Heart left ventricle (tissue), 16 donors: Measurements from ENCODE around the gene INSIG2. TPM values are rescaled to one million over a fixed set of nuclear protein-coding genes. Genes with fewer than 3 reads are reported as not detected.

Experiments used
- ATAC-seq, 4 donors: fragments of 200-7000 bp; cut with Tn5 transposase; one replicate each; pipeline ENCODE4 v1.9.1; 2020 to 2022; ENCODE audit warnings: moderate library complexity in 4 of 4, mild to moderate bottlenecking in 3 of 4, moderate number of reproducible peaks in 1 of 4
- DNase-seq, 5 donors: peaks; one replicate each; pipeline ENCODE4 v3.0.0-alpha.2; 2020
- H3K27ac ChIP-seq, 12 donors: fragments of 200-600 bp; sonication (generic) in 4 of 12; one replicate each; pipeline versions ENCODE4 v1.5.0 to v1.8.0; 2016 to 2022; ENCODE audit warnings: mild to moderate bottlenecking in 2 of 12
- H3K27me3 ChIP-seq, 9 donors: fragments of 200-600 bp; sonication (generic) in 2 of 9; one replicate each; pipeline versions ENCODE4 v1.5.1 to v1.8.0; 2016 to 2022; ENCODE audit warnings: mild to moderate bottlenecking in 3 of 9
- H3K36me3 ChIP-seq, 9 donors: fragments of 200-600 bp; sonication (generic) in 2 of 9; one replicate each; pipeline versions ENCODE4 v1.5.0 to v1.8.0; 2018 to 2022; ENCODE audit warnings: mild to moderate bottlenecking in 2 of 9
- H3K4me1 ChIP-seq, 12 donors: fragments of 200-600 bp; sonication (generic) in 4 of 12; one replicate each; pipeline versions ENCODE4 v1.5.0 to v1.8.0; 2016 to 2022; ENCODE audit warnings: mild to moderate bottlenecking in 3 of 12
- H3K4me3 ChIP-seq, 12 donors: fragments of 200-600 bp; sonication (generic) in 4 of 12; one replicate each; pipeline versions ENCODE4 v1.5.0 to v1.8.0; 2017 to 2022; ENCODE audit warnings: mild to moderate bottlenecking in 9 of 12, moderate library complexity in 4 of 12
- H3K9me3 ChIP-seq, 12 donors: fragments of 200-600 bp; sonication (generic) in 4 of 12; one replicate each; pipeline versions ENCODE4 v1.5.0 to v1.8.0; 2016 to 2022; ENCODE audit warnings: mild to moderate bottlenecking in 1 of 12
- POLR2A ChIP-seq, 2 donors: fragments of 450-650 bp; IDR thresholded peaks; one replicate each; pipeline ENCODE4 v1.6.1; 2017; ENCODE audit warnings: antibody characterized with exemption in 2 of 2, mild to moderate bottlenecking in 2 of 2, moderate library complexity in 2 of 2
- WGBS, 4 donors: extraction: QIAGEN DNeasy Blood & Tissue Kit in 2 of 4; methylation state at CpG; one replicate each; pipeline versions ENCODE4 v1.1.5 to v1.1.7; 2013 to 2018; 5-methylcytosine and 5-hydroxymethylcytosine counted together
- intact Hi-C, 10 donors: fragments of 100-400 bp; cut with DNase I; formaldehyde crosslinking; loops; one replicate each; pipeline versions ENCODE4 v1.11.1 to v1.14.2; 2022
- polyA plus RNA-seq, 2 donors: library from polyadenylated mRNA; stranded (reverse); fragments of 200-250 nt; gene quantifications; one replicate each; pipeline ENCODE4 v1.2.3, GENCODE V29; 2013
- total RNA-seq, 9 donors: library from RNA; depleted of rRNA in 2 of 9; stranded (reverse); fragments of >200 nt in 2 of 9; fragmentation: NEBNext Ultra II Directional in 3 of 9; extraction: Animal tissue kit (Norgen Biotek cat#: 25700) in 3 of 9; gene quantifications; one replicate each; pipeline versions ENCODE4 v1.1.0 to v1.2.4, GENCODE V29; 2016 to 2023
- TF ChIP-seq, protein P1 (sequence below), 12 donors: fragments of 200-600 bp; sonication (generic) in 4 of 12; IDR thresholded peaks; one replicate each; pipeline versions ENCODE4 v1.5.0 to v1.8.0; 2018 to 2022; ENCODE audit warnings: antibody characterized with exemption in 12 of 12, mild to moderate bottlenecking in 5 of 12
- donor health status: ischemic (EF 13 %, LVEDD 7.1; RV severe dilation, severe dysfunction).
- donor health status: healthy with polysubstance abuse.
- donor health status: DM: no; HTN: yes; CAD: no.
- donor health status: DM: no; HTN: no; CAD: no.
- donor health status: ischemic (EF 25% LVEDD 6.9; RV normal size, moderate dysfunction).
- donor health status: ischemic (EF 25% LVEDD 5.7; RV mildly dilated, moderate dysfunction).
- donor health status: healthy.
- donor health status: DM: yes; HTN: yes; CAD: no.
- donor health status: ischemic (EF 35%, LVEDD 5.7; RV mildly dilated, moderate dysfunction).
- donor health status: nonischemic (EF 11% LVEDD 7.7; RV severe dilation, severe dysfunction).
- donor health status: DM: yes; HTN: yes; CAD: no.
- donor health status: PGD.
- donor health status: ischemic (EF 29% LVEDD 5.4; RV normal size, mild dysfunction).
- donor health status: nonischemic (EF 23%, LVEDD 6.1; RV moderate dilation, normal function).

The INSIG2 gene
- total and polyA plus RNA-seq, 11 donors: 6.5 to 16.4 (median 13.7) TPM

- no peak for ATAC-seq
- intact Hi-C loops: no loop called here
- Histone ChIP-seq H3K36me3 (no peaks in the 10 kb centered on the region), H3K27ac (no peak overlapping the region), H3K9me3 (no peaks in the 10 kb centered on the region), H3K4me3 (no peak overlapping the region), H3K27me3 (peaks cover 0 to 53% (median 10%) of the 10 kb centered on the region in 9 donors), H3K4me1 (peaks cover 0 to 22% (median 0%) of the 10 kb centered on the region in 12 donors)
- no peak for DNase-seq
- 47 to 59% (median 49%) methylated on average over 2 of the region's 2 CpGs for WGBS, 4 donors
- no peak for TF ChIP-seq POLR2A (IDR thresholded peaks at IDR 0.05)
- TF ChIP-seq, protein P1, sequence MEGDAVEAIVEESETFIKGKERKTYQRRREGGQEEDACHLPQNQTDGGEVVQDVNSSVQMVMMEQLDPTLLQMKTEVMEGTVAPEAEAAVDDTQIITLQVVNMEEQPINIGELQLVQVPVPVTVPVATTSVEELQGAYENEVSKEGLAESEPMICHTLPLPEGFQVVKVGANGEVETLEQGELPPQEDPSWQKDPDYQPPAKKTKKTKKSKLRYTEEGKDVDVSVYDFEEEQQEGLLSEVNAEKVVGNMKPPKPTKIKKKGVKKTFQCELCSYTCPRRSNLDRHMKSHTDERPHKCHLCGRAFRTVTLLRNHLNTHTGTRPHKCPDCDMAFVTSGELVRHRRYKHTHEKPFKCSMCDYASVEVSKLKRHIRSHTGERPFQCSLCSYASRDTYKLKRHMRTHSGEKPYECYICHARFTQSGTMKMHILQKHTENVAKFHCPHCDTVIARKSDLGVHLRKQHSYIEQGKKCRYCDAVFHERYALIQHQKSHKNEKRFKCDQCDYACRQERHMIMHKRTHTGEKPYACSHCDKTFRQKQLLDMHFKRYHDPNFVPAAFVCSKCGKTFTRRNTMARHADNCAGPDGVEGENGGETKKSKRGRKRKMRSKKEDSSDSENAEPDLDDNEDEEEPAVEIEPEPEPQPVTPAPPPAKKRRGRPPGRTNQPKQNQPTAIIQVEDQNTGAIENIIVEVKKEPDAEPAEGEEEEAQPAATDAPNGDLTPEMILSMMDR (IDR thresholded peaks at IDR 0.05): no peak
Measured at GRCh38 chr2:118062669-118063068, 25.6 kb upstream of the INSIG2 start.

GRCh38 chr2:118065015-118065706 lies 23.1 kb upstream of the INSIG2 start:
- peaks cover 0 to 53% (median 10%) of the 10 kb centered on the region in 9 donors for H3K27me3 ChIP-seq
- H3K4me1 ChIP-seq: peaks cover 0 to 12% (median 0%) of the 10 kb centered on the region in 12 donors
- intact Hi-C loops: no loop called here

DNA sequence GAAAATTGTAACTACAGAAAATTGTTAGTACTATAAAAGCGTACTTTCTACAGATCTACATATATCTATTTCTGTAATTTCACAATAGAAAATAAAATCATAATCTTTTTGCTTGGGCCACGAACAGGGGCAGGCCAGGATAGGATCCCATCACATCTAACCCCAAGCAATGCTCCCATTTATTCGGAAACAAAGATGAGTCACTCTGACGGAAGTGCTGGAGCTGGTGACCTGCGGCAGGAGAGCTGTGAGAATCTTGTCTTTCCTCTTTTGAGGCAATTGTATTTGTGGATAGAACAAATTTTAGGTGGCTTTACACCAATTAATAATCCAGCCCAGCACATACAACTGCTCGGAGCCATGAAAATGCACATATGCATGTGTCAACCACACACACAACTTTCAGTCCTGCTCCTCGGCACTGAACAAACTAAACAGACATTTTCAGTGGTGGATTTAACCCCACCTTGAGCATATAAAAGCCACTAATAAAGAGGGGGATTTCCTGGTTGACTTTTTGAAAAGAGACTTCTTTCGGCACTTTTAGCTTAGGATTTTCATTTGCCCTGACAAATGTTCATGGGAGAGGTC lies 22.3 kb upstream of the INSIG2 start:
- H3K4me1 ChIP-seq: peaks cover 0 to 3% (median 0%) of the 10 kb centered on the region in 12 donors
- WGBS, 4 donors: 72 to 84% (median 78%) methylated on average over 8 of the region's 8 CpGs
- H3K9me3 ChIP-seq: no peaks in the 10 kb centered on the region
- TF ChIP-seq POLR2A (IDR thresholded peaks at IDR 0.05): no peak
- TF ChIP-seq, protein P1 (IDR thresholded peaks at IDR 0.05): no peak
- DNase-seq (no peak), ATAC-seq (no peak)
- peaks cover 0 to 53% (median 10%) of the 10 kb centered on the region in 9 donors for H3K27me3 ChIP-seq
- intact Hi-C loops: no loop called here
- no peaks in the 10 kb centered on the region for H3K36me3 ChIP-seq
- no peak overlapping the region for H3K27ac ChIP-seq
- no peak overlapping the region for H3K4me3 ChIP-seq

More at GRCh38 chr2:118065015-118065706, 23.1 kb upstream of the INSIG2 start:
- no peak overlapping the region for H3K4me3 ChIP-seq
- DNase-seq (no peak), ATAC-seq (no peak)
- no peak for TF ChIP-seq POLR2A (IDR thresholded peaks at IDR 0.05)
- TF ChIP-seq, protein P1 (IDR thresholded peaks at IDR 0.05): no peak
- H3K36me3 ChIP-seq: no peaks in the 10 kb centered on the region
- no peak overlapping the region for H3K27ac ChIP-seq
- H3K9me3 ChIP-seq: no peaks in the 10 kb centered on the region
- 32 to 51% (median 37%) methylated on average over 5 of the region's 5 CpGs for WGBS, 4 donors

DNA sequence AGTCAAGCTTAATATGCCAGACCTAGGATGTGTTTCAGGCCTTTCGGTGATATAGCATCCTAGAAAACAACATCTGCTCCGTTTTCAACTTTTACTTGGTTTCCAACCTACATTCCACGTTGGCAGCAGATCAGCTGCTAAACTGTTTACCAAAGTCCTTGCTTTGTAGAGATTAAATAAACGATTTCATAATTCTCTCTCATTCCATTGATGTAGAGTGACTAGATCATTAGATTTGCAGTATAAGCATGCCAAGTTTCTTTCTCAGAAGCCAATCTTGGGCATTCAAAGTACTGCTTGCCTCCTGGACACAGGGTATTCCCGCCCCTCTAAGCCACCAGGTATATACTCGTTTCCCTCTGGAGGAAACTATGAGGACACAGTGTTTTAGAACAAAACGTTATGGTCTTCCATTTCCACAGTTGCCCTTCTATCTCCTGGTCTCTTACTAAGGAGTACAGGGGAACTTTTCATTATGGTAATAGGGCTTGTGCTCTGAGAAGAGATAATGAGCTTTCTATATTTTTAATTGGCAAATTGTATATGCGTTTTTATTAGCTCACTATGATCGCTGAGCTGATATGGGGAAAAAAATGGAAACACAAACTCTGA lies 10.5 kb upstream of the INSIG2 start:
- intact Hi-C loops: no loop called here
- Histone ChIP-seq H3K36me3 (no peaks in the 10 kb centered on the region), H3K4me1 (peaks cover 0 to 5% (median 0%) of the 10 kb centered on the region in 12 donors), H3K9me3 (no peaks in the 10 kb centered on the region), H3K27me3 (peaks cover 0 to 5% (median 0%) of the 10 kb centered on the region in 9 donors), H3K4me3 (no peak overlapping the region), H3K27ac (no peak overlapping the region)
- TF ChIP-seq, protein P1 (IDR thresholded peaks at IDR 0.05): no peak
- TF ChIP-seq POLR2A (IDR thresholded peaks at IDR 0.05): no peak
- 82 to 85% (median 84%) methylated on average over 9 of the region's 9 CpGs for WGBS, 4 donors
- ATAC-seq: no peak
- DNase-seq: no peak
